ENCODE results near the gene C16orf86.
A peak's percentile ranks its signal among the peaks of the same experiment; 100 is the strongest.

Gene C16orf86

GRCh38 chr16:67654403-67654911 is 12.2 kb upstream of the C16orf86 start:
- DNase-seq = no peak

GRCh38 chr16:67655363-67655762 is 11.3 kb upstream of the C16orf86 start:
- DNase-seq = no peak

- DNase-seq = no peak
Measured at GRCh38 chr16:67656344-67657016, 10.1 kb upstream of the C16orf86 start.

GRCh38 chr16:67657017-67657608 is 9.5 kb upstream of the C16orf86 start:
- no peak for DNase-seq

GRCh38 chr16:67657751-67658518 is 8.7 kb upstream of the C16orf86 start:
- no peak for DNase-seq

GRCh38 chr16:67658849-67659674 is 7.6 kb upstream of the C16orf86 start:
- no peak for DNase-seq

- DNase-seq = peak; percentile 89
Measured at GRCh38 chr16:67659675-67660563, 6.7 kb upstream of the C16orf86 start, which contains the start of gene ACD. Gene ACD, minus strand, starts transcription at chr16:67660260. Its CDS starts 40 bp downstream, at chr16:67660220.

GRCh38 chr16:67660564-67661028 is 6.0 kb upstream of the C16orf86 start, which contains the start of gene PARD6A:
Gene PARD6A, plus strand, starts transcription at chr16:67660960. Its CDS starts 79 bp downstream, at chr16:67661039.
- peak; percentile 97 for DNase-seq

GRCh38 chr16:67661101-67661761 is 5.4 kb upstream of the C16orf86 start:
- peak; percentile 44 for DNase-seq

GRCh38 chr16:67661886-67662652 is 4.5 kb upstream of the C16orf86 start:
- no peak for DNase-seq

GRCh38 chr16:67662653-67663010 is 4.0 kb upstream of the C16orf86 start:
- DNase-seq = no peak

GRCh38 chr16:67663151-67663876 is 3.3 kb upstream of the C16orf86 start:
- DNase-seq = no peak

- no peak for DNase-seq
Measured at GRCh38 chr16:67663877-67664222, 2.8 kb upstream of the C16orf86 start.

GRCh38 chr16:67664258-67664657 is 2.4 kb upstream of the C16orf86 start:
- DNase-seq = no peak

- DNase-seq = no peak
Measured at GRCh38 chr16:67664871-67665270, 1.7 kb upstream of the C16orf86 start.

- DNase-seq = no peak
Measured at GRCh38 chr16:67665598-67665997, 1.0 kb upstream of the C16orf86 start.

- peak; percentile 15 for DNase-seq
Measured at GRCh38 chr16:67666032-67666551, 522 bp upstream of the C16orf86 start.

GRCh38 chr16:67667453-67667816 is 821 bp downstream of the C16orf86 start:
- DNase-seq = no peak

Measured in fibroblast of skin of back (primary cell).